ENCODE data around the gene SH2D1A. TPM values are rescaled to one million over a fixed set of nuclear protein-coding genes. Genes with fewer than 3 reads are reported as not detected.

SH2D1A gene
- total RNA-seq, 1 donor from 2014 or later: not detected

- Histone ChIP-seq H3K4me1 (no peaks in the 10 kb centered on the region), H3K4me2 (no peak overlapping the region), H3K4me3 (no peak overlapping the region), H3K9ac (no peak overlapping the region), H2AFZ (replicated peaks) (no peak overlapping the region), H3F3A (ENCODE audit: low read depth) (peaks cover 3% of the 10 kb centered on the region), H4K20me1 (ENCODE audit: low read depth) (no peaks in the 10 kb centered on the region), H3K36me3 (no peaks in the 10 kb centered on the region), H3K9me3 (ENCODE audit: low read depth) (no peaks in the 10 kb centered on the region), H3K79me2 (ENCODE audit: low read depth) (no peaks in the 10 kb centered on the region), H3K27ac (no peak overlapping the region), H3K27me3 (no peaks in the 10 kb centered on the region)
- TF ChIP-seq EZH2 (IDR thresholded peaks at IDR 0.05) (no peak), EZH2phosphoT487 (IDR thresholded peaks at IDR 0.05) (no peak), CTCF (IDR thresholded peaks at IDR 0.05) (no peak)
- H3K4me1 Mint-ChIP-seq: peaks cover 13% of the 10 kb centered on the region
- no peaks in the 10 kb centered on the region for H3K9me3 Mint-ChIP-seq
- H3K36me3 Mint-ChIP-seq: no peaks in the 10 kb centered on the region
- peaks cover 2% of the 10 kb centered on the region for H3K27me3 Mint-ChIP-seq (ENCODE audit: insufficient read depth, low read depth)
- no peak for DNase-seq (ENCODE audit: low spot score)
- no peak overlapping the region for H3K27ac Mint-ChIP-seq
- no peak overlapping the region for H3K4me3 Mint-ChIP-seq
Measured at GRCh38 chrX:124395145-124395880, 49.0 kb downstream of the SH2D1A start.

- Mint-ChIP-seq H3K4me1 (peaks cover 8% of the 10 kb centered on the region), H3K27me3 (ENCODE audit: insufficient read depth, low read depth) (peaks cover 2% of the 10 kb centered on the region), H3K4me3 (no peak overlapping the region), H3K9me3 (peaks cover 2% of the 10 kb centered on the region), H3K27ac (no peak overlapping the region), H3K36me3 (no peaks in the 10 kb centered on the region)
- Histone ChIP-seq H3K9ac (no peak overlapping the region), H2AFZ (replicated peaks) (no peak overlapping the region), H3K79me2 (ENCODE audit: low read depth) (no peaks in the 10 kb centered on the region), H3K27me3 (no peaks in the 10 kb centered on the region), H3K27ac (no peak overlapping the region), H3K9me3 (ENCODE audit: low read depth) (no peaks in the 10 kb centered on the region), H3K4me3 (no peak overlapping the region), H3K36me3 (no peaks in the 10 kb centered on the region), H4K20me1 (ENCODE audit: low read depth) (no peaks in the 10 kb centered on the region), H3F3A (ENCODE audit: low read depth) (peaks cover 3% of the 10 kb centered on the region), H3K4me1 (no peaks in the 10 kb centered on the region), H3K4me2 (no peak overlapping the region)
- no peak for DNase-seq (ENCODE audit: low spot score)
- TF ChIP-seq EZH2phosphoT487 (IDR thresholded peaks at IDR 0.05) (no peak), EZH2 (IDR thresholded peaks at IDR 0.05) (no peak), CTCF (IDR thresholded peaks at IDR 0.05) (no peak)
Measured at GRCh38 chrX:124401696-124402095, 55.3 kb downstream of the SH2D1A start.

- Histone ChIP-seq H3K27ac (no peak overlapping the region), H2AFZ (replicated peaks) (no peak overlapping the region), H3K4me3 (no peak overlapping the region), H3K4me1 (no peaks in the 10 kb centered on the region), H3K27me3 (no peaks in the 10 kb centered on the region), H3K79me2 (ENCODE audit: low read depth) (no peaks in the 10 kb centered on the region), H3K9ac (no peak overlapping the region), H3F3A (ENCODE audit: low read depth) (no peaks in the 10 kb centered on the region), H3K36me3 (no peaks in the 10 kb centered on the region), H4K20me1 (ENCODE audit: low read depth) (no peaks in the 10 kb centered on the region), H3K4me2 (no peak overlapping the region), H3K9me3 (ENCODE audit: low read depth) (no peaks in the 10 kb centered on the region)
- TF ChIP-seq EZH2phosphoT487 (IDR thresholded peaks at IDR 0.05) (no peak), EZH2 (IDR thresholded peaks at IDR 0.05) (no peak), CTCF (IDR thresholded peaks at IDR 0.05) (no peak)
- no peaks in the 10 kb centered on the region for H3K36me3 Mint-ChIP-seq
- no peak overlapping the region for H3K27ac Mint-ChIP-seq
- no peaks in the 10 kb centered on the region for H3K27me3 Mint-ChIP-seq (ENCODE audit: insufficient read depth, low read depth)
- no peak overlapping the region for H3K4me3 Mint-ChIP-seq
- H3K4me1 Mint-ChIP-seq: peaks cover 3% of the 10 kb centered on the region
- peaks cover 5% of the 10 kb centered on the region for H3K9me3 Mint-ChIP-seq
- no peak for DNase-seq (ENCODE audit: low spot score)
Measured at GRCh38 chrX:124405868-124406267, 59.5 kb downstream of the SH2D1A start.
